Endothelial cell of umbilical vein (primary cell): ENCODE results near the gene PRDM16. TPM values are rescaled to one million over a fixed set of nuclear protein-coding genes. Genes with fewer than 3 reads are reported as not detected.

Source experiments
- BruUV-seq: library from RNA; stranded (reverse); fragments of 400-500 nt; replicated peaks from 2 replicates; lab custom pipeline; 2021; lab: Mats Ljungman, UMichigan
- CTCF ChIA-PET: fragments of 300-600, 350-600 bp; sonication (Branson Sonifier 250); formaldehyde crosslinking; loops from one replicate; lab custom pipeline; 2021; ENCODE audit warnings: antibody characterized with exemption, inconsistent platforms; lab: Charles Lee
- POLR2A ChIA-PET: fragments of 300-600, 350-600 bp; sonication (Branson Sonifier 250); formaldehyde crosslinking; loops from one replicate; lab custom pipeline; 2021; ENCODE audit warnings: antibody characterized with exemption, inconsistent platforms; lab: Charles Lee
- DNase-seq: peaks from one replicate; pipeline ENCODE4 v3.0.0-alpha.2; 2011; ENCODE audit warnings: low read depth, low spot score
- FAIRE-seq: peaks from 2 replicates; lab custom pipeline; 2011; peaks lifted over from hg19 to GRCh38; lab: Jason Lieb, UNC
- H2AFZ ChIP-seq: 2 replicates; pipeline ENCODE4 v1.6.0; 2012; ENCODE audit warnings: low read depth, low read length, control low read depth, inconsistent platforms
- H3K27ac ChIP-seq: 2 replicates; pipeline ENCODE4 v1.5.1; 2011; ENCODE audit warnings: low read depth, mild to moderate bottlenecking, control low read depth, low read length, moderate library complexity; ENCODE audit not compliant: insufficient read depth
- H3K27me3 ChIP-seq, 2 experiments: 2 replicates each; pipeline versions ENCODE4 v1.6.0 to v1.6.1; 2011; ENCODE audit warnings: low read length in 2 of 2, mixed read lengths in 1 of 2; ENCODE audit not compliant: control insufficient read depth in 2 of 2, insufficient read depth in 2 of 2
- H3K36me3 ChIP-seq, 2 experiments: 2 replicates in 1 of 2; 3 replicates in 1 of 2; pipeline ENCODE4 v1.5.1; 2011; ENCODE audit warnings: low read length in 2 of 2, mild to moderate bottlenecking in 1 of 2, moderate library complexity in 1 of 2; ENCODE audit not compliant: control insufficient read depth in 2 of 2, insufficient read depth in 2 of 2; ENCODE audit errors: extremely low read depth in 1 of 2
- H3K4me1 ChIP-seq: 3 replicates; pipeline ENCODE4 v1.5.1; 2011; ENCODE audit warnings: mild to moderate bottlenecking, low read length; ENCODE audit not compliant: control insufficient read depth, insufficient read depth; ENCODE audit errors: extremely low read depth
- H3K4me2 ChIP-seq: 2 replicates; pipeline ENCODE4 v1.6.1; 2011; ENCODE audit warnings: low read length, control low read depth, mixed read lengths; ENCODE audit not compliant: insufficient read depth
- H3K4me3 ChIP-seq, 3 experiments: fragments of 200-600 bp in 1 of 3; sonication (generic), shearing (Covaris generic) in 1 of 3; replicated peaks in 1 of 3; 2 replicates each; pipeline ENCODE4 v1.5.1; 2011 to 2016; ENCODE audit warnings: control low read depth in 3 of 3, low read length in 3 of 3, mild to moderate bottlenecking in 2 of 3, inconsistent platforms in 1 of 3, low read depth in 1 of 3, moderate library complexity in 1 of 3; ENCODE audit not compliant: insufficient read depth in 1 of 3
- H3K79me2 ChIP-seq: 2 replicates; pipeline ENCODE4 v1.6.0; 2012; ENCODE audit warnings: low read length, inconsistent platforms; ENCODE audit not compliant: control insufficient read depth, insufficient read depth
- H3K9ac ChIP-seq: replicated peaks from 2 replicates; pipeline ENCODE3; 2011; ENCODE audit warnings: low read length, control low read depth; ENCODE audit not compliant: insufficient read depth; ENCODE audit errors: extremely low read depth
- H3K9me1 ChIP-seq: replicated peaks from 3 replicates; pipeline ENCODE4 v1.6.0; 2011; ENCODE audit warnings: mild to moderate bottlenecking, low read length; ENCODE audit not compliant: control insufficient read depth, insufficient read depth; ENCODE audit errors: extremely low read depth
- H3K9me3 ChIP-seq: replicated peaks from 2 replicates; pipeline ENCODE4 v1.5.1; 2012; ENCODE audit warnings: low read length, inconsistent platforms; ENCODE audit not compliant: control insufficient read depth, insufficient read depth
- H4K20me1 ChIP-seq: replicated peaks from 2 replicates; pipeline ENCODE3; 2011; ENCODE audit warnings: mild to moderate bottlenecking, low read length; ENCODE audit not compliant: control insufficient read depth, insufficient read depth; ENCODE audit errors: extremely low read depth
- EZH2 ChIP-seq: IDR thresholded peaks from 2 replicates; pipeline ENCODE4 v1.6.1; 2012; ENCODE audit warnings: borderline replicate concordance, low read depth, mild to moderate bottlenecking, moderate library complexity, low read length, inconsistent platforms; ENCODE audit not compliant: severe bottlenecking
- FOS ChIP-seq: IDR thresholded peaks from 2 replicates; pipeline ENCODE4 v1.6.1; 2011; ENCODE audit warnings: mild to moderate bottlenecking, low read length, moderate library complexity, borderline replicate concordance; ENCODE audit not compliant: insufficient read depth
- GATA2 ChIP-seq: IDR thresholded peaks from 2 replicates; pipeline ENCODE4 v1.7.0; 2011; ENCODE audit warnings: low read depth, mild to moderate bottlenecking, moderate library complexity, mixed read lengths, low read length; ENCODE audit not compliant: insufficient read length, insufficient read depth
- JUN ChIP-seq: IDR thresholded peaks from 2 replicates; pipeline ENCODE4 v1.6.1; 2011; ENCODE audit warnings: borderline replicate concordance, low read depth; ENCODE audit not compliant: insufficient read length, insufficient read depth
- MYC ChIP-seq: IDR thresholded peaks from one replicate; pipeline ENCODE4 v1.6.1; 2011; ENCODE audit warnings: mild to moderate bottlenecking, low read depth, low read length
- POLR2A ChIP-seq: IDR thresholded peaks from 2 replicates; pipeline ENCODE4 v1.6.1; 2012; ENCODE audit warnings: low read depth, mild to moderate bottlenecking, control low read depth, low read length
- POLR2AphosphoS5 ChIP-seq: IDR thresholded peaks from 2 replicates; pipeline ENCODE4 v1.6.1; 2012; ENCODE audit warnings: low read depth, mild to moderate bottlenecking, control low read depth, low read length, moderate library complexity; ENCODE audit not compliant: insufficient read depth
- dilution Hi-C: fragments of 300-500 bp; cut with MboI; formaldehyde crosslinking; loops from one replicate; pipeline ENCODE4 v1.15.0; 2019; ENCODE audit warnings: low sequenced_read_pairs; ENCODE audit not compliant: extremely low pct_ligation_motif_present
- intact Hi-C: fragments of 100-400 bp; cut with micrococcal nuclease; formaldehyde crosslinking; loops from one replicate; pipeline ENCODE4 v1.10.0; 2022
- polyA plus RNA-seq, 4 experiments: library from polyadenylated mRNA; depleted of rRNA in 3 of 4; stranded (reverse) in 3 of 4; unstranded in 1 of 4; fragments of >200 nt; gene quantifications; 2 replicates each; pipeline versions ENCODE4 v1.2.1 to v1.2.3, GENCODE V29; 2011 to 2012; ENCODE audit warnings: missing spikeins in 1 of 4
- total RNA-seq: library from RNA; stranded (reverse); gene quantifications from 2 replicates; pipeline ENCODE4 v1.2.3, GENCODE V29; 2021
- TF ChIP-seq, protein P1 (sequence below): IDR thresholded peaks from 2 replicates; pipeline ENCODE4 v1.6.1; 2011; ENCODE audit not compliant: insufficient read depth, insufficient read length
- TF ChIP-seq, protein P2 (sequence below), 2 donors: IDR thresholded peaks; 1 replicate in 1 of 2; 2 replicates in 1 of 2; pipeline ENCODE4 v1.5.1; 2011; ENCODE audit warnings: low read length in 2 of 2, mild to moderate bottlenecking in 2 of 2, moderate library complexity in 2 of 2, control low read depth in 1 of 2, inconsistent platforms in 1 of 2, low read depth in 1 of 2; ENCODE audit not compliant: insufficient read depth in 1 of 2; ENCODE audit errors: extremely low read depth in 1 of 2

The PRDM16 gene
- total and polyA plus RNA-seq, 2 donors (not counting 3 experiments of a cell fraction or from before 2014, with no cell fraction given): not detected

GRCh38 chr1:3036447-3037280 lies 32.3 kb upstream of the PRDM16 start:
- Histone ChIP-seq H3K36me3 (no peaks in the 10 kb centered on the region), H3K27me3 (no peaks in the 10 kb centered on the region), H4K20me1 (no peaks in the 10 kb centered on the region), H3K79me2 (no peaks in the 10 kb centered on the region), H3K9ac (no peak overlapping the region), H3K4me2 (no peak overlapping the region), H2AFZ (no peak overlapping the region), H3K4me3 (no peak overlapping the region), H3K4me1 (no peaks in the 10 kb centered on the region), H3K9me3 (no peaks in the 10 kb centered on the region), H3K27ac (no peak overlapping the region), H3K9me1 (no peaks in the 10 kb centered on the region)
- no peak for DNase-seq
- no peak for FAIRE-seq
- CTCF ChIA-PET: no interaction called here
- POLR2A ChIA-PET: no interaction called here
- TF ChIP-seq FOS (no peak), GATA2 (no peak), POLR2AphosphoS5 (no peak), JUN (no peak), POLR2A (no peak), EZH2 (no peak), MYC (no peak)
- TF ChIP-seq, protein P1, sequence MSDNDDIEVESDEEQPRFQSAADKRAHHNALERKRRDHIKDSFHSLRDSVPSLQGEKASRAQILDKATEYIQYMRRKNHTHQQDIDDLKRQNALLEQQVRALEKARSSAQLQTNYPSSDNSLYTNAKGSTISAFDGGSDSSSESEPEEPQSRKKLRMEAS: no peak
- TF ChIP-seq, protein P2, sequence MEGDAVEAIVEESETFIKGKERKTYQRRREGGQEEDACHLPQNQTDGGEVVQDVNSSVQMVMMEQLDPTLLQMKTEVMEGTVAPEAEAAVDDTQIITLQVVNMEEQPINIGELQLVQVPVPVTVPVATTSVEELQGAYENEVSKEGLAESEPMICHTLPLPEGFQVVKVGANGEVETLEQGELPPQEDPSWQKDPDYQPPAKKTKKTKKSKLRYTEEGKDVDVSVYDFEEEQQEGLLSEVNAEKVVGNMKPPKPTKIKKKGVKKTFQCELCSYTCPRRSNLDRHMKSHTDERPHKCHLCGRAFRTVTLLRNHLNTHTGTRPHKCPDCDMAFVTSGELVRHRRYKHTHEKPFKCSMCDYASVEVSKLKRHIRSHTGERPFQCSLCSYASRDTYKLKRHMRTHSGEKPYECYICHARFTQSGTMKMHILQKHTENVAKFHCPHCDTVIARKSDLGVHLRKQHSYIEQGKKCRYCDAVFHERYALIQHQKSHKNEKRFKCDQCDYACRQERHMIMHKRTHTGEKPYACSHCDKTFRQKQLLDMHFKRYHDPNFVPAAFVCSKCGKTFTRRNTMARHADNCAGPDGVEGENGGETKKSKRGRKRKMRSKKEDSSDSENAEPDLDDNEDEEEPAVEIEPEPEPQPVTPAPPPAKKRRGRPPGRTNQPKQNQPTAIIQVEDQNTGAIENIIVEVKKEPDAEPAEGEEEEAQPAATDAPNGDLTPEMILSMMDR (IDR thresholded peaks at IDR 0.05; ENCODE audit: extremely low read depth in 1 of 2, insufficient read depth in 1 of 2, low read depth in 1 of 2, low read length in 2 of 2): no peak
- no TSS peak for BruUV-seq
- dilution Hi-C loops: no loop called here
- intact Hi-C loops: no loop called here
